ENCODE results near the gene CA5A. TPM values are rescaled to one million over a fixed set of nuclear protein-coding genes. Genes with fewer than 3 reads are reported as not detected.

The CA5A gene
- total and polyA plus RNA-seq, 9 of the 15 experiments (the other 6 are each of a cell fraction or from before 2014, with no cell fraction given), result not detected

DNA sequence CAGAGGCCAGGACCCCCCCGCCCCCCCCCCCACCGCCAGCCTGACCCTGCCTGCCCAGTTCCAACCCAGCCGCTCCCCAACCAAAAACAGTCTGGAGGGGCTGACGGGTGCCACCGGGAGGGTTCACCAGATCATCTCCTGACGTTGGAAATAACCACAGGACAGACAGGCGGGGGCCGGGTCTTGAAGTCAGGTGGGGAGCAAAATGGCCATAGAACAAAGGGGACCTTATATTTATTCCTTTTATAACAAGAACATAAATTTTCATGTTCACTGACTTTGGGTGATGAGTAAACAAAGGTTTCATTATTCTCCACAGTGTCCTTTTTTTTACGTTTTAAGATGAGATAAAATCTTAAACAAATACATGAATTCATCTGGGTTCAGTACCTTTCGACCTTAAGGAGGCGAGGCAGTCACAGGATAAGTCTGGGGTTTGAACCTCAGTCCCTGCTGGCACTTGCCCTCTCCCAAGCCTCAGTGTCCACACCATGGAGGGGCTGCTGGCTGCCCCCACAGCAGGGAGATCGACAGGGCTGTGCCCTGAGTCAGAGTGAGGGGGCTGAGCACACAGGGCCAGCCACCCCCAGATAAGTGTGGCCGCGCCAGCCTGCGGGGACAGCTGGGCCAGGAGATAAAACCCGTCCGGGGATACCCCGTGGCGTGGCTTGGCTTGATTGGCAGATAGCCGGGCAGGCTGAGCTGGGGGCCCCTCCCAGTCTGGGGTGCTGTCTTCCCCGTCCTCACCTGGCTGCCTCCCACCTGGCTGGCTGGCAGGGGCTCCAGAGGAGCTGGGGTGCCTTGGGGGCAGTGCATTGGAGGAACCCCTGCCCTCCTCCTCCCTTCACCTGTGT lies 82.0 kb downstream of the CA5A start (continued):
- TF ChIP-seq POLR2H (tag; IDR thresholded peaks at IDR 0.05; ENCODE audit: low read depth) (peak; percentile 63), KDM4B (IDR thresholded peaks at IDR 0.05; ENCODE audit: borderline replicate concordance in 2 of 2, low read depth in 1 of 2) (peak in 1 of 2 experiments; percentile 58; a peak in 2 of 4 replicates), CREM (IDR thresholded peaks at IDR 0.05; ENCODE audit: low read depth) (peak; percentile 87), MEF2D (tag; conservative IDR thresholded peaks at IDR 0.05; ENCODE audit: low read depth) (no peak), MYBL2 (IDR thresholded peaks at IDR 0.05; ENCODE audit: low read depth) (no peak), MYBL2 (CRISPR knock-in tag; IDR thresholded peaks at IDR 0.05; ENCODE audit: borderline replicate concordance) (no peak), MTA1 (IDR thresholded peaks at IDR 0.05; ENCODE audit: borderline replicate concordance) (peak; percentile 89), TAF7 (tag; IDR thresholded peaks at IDR 0.05) (no peak), ZNF699 (CRISPR knock-in tag; IDR thresholded peaks at IDR 0.05; ENCODE audit: insufficient replicate concordance) (no peak), KHSRP (IDR thresholded peaks at IDR 0.05) (peak; percentile 81), GABPB2 (CRISPR knock-in tag; conservative IDR thresholded peaks at IDR 0.05) (no peak), DIDO1 (tag; IDR thresholded peaks at IDR 0.05; ENCODE audit: low read depth) (no peak)
- TF ChIP-seq, protein P1, sequence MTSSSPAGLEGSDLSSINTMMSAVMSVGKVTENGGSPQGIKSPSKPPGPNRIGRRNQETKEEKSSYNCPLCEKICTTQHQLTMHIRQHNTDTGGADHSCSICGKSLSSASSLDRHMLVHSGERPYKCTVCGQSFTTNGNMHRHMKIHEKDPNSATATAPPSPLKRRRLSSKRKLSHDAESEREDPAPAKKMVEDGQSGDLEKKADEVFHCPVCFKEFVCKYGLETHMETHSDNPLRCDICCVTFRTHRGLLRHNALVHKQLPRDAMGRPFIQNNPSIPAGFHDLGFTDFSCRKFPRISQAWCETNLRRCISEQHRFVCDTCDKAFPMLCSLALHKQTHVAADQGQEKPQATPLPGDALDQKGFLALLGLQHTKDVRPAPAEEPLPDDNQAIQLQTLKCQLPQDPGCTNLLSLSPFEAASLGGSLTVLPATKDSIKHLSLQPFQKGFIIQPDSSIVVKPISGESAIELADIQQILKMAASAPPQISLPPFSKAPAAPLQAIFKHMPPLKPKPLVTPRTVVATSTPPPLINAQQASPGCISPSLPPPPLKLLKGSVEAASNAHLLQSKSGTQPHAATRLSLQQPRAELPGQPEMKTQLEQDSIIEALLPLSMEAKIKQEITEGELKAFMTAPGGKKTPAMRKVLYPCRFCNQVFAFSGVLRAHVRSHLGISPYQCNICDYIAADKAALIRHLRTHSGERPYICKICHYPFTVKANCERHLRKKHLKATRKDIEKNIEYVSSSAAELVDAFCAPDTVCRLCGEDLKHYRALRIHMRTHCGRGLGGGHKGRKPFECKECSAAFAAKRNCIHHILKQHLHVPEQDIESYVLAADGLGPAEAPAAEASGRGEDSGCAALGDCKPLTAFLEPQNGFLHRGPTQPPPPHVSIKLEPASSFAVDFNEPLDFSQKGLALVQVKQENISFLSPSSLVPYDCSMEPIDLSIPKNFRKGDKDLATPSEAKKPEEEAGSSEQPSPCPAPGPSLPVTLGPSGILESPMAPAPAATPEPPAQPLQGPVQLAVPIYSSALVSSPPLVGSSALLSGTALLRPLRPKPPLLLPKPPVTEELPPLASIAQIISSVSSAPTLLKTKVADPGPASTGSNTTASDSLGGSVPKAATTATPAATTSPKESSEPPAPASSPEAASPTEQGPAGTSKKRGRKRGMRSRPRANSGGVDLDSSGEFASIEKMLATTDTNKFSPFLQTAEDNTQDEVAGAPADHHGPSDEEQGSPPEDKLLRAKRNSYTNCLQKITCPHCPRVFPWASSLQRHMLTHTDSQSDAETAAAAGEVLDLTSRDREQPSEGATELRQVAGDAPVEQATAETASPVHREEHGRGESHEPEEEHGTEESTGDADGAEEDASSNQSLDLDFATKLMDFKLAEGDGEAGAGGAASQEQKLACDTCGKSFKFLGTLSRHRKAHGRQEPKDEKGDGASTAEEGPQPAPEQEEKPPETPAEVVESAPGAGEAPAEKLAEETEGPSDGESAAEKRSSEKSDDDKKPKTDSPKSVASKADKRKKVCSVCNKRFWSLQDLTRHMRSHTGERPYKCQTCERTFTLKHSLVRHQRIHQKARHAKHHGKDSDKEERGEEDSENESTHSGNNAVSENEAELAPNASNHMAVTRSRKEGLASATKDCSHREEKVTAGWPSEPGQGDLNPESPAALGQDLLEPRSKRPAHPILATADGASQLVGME (CRISPR knock-in tag; IDR thresholded peaks at IDR 0.05), result peak; percentile 73; the same call in 1 of the 2 replicates
- TF ChIP-seq, protein P2, sequence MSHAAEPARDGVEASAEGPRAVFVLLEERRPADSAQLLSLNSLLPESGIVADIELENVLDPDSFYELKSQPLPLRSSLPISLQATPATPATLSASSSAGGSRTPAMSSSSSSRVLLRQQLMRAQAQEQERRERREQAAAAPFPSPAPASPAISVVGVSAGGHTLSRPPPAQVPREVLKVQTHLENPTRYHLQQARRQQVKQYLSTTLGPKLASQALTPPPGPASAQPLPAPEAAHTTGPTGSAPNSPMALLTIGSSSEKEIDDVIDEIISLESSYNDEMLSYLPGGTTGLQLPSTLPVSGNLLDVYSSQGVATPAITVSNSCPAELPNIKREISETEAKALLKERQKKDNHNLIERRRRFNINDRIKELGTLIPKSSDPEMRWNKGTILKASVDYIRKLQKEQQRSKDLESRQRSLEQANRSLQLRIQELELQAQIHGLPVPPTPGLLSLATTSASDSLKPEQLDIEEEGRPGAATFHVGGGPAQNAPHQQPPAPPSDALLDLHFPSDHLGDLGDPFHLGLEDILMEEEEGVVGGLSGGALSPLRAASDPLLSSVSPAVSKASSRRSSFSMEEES (CRISPR knock-in tag; IDR thresholded peaks at IDR 0.05), result no peak
- TF ChIP-seq, protein P3, sequence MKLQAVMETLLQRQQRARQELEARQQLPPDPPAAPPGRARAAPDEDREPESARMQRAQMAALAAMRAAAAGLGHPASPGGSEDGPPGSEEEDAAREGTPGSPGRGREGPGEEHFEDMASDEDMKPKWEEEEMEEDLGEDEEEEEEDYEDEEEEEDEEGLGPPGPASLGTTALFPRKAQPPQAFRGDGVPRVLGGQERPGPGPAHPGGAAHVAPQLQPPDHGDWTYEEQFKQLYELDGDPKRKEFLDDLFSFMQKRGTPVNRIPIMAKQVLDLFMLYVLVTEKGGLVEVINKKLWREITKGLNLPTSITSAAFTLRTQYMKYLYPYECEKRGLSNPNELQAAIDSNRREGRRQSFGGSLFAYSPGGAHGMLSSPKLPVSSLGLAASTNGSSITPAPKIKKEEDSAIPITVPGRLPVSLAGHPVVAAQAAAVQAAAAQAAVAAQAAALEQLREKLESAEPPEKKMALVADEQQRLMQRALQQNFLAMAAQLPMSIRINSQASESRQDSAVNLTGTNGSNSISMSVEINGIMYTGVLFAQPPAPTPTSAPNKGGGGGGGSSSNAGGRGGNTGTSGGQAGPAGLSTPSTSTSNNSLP (IDR thresholded peaks at IDR 0.05; ENCODE audit: borderline replicate concordance, low read depth, low read length), result no peak
- TF ChIP-seq, protein P4, sequence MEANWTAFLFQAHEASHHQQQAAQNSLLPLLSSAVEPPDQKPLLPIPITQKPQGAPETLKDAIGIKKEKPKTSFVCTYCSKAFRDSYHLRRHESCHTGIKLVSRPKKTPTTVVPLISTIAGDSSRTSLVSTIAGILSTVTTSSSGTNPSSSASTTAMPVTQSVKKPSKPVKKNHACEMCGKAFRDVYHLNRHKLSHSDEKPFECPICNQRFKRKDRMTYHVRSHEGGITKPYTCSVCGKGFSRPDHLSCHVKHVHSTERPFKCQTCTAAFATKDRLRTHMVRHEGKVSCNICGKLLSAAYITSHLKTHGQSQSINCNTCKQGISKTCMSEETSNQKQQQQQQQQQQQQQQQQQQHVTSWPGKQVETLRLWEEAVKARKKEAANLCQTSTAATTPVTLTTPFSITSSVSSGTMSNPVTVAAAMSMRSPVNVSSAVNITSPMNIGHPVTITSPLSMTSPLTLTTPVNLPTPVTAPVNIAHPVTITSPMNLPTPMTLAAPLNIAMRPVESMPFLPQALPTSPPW (CRISPR knock-in tag; IDR thresholded peaks at IDR 0.05), result peak; percentile 93

All from K562 (cell line).